SK-MEL-5 (cell line): ENCODE data around the gene TACR3. TPM values are rescaled to one million over a fixed set of nuclear protein-coding genes. Genes with fewer than 3 reads are reported as not detected.
"Not testable (repeated sequence)": the region's sequence is repeated elsewhere in the genome, so short reads cannot be mapped to it uniquely, and the experiment has no call there.

Experiments used
- DNase-seq: peaks from one replicate; pipeline ENCODE4 v3.0.0-alpha.2; 2016; ENCODE audit warnings: low read depth, low spot score
- in situ Hi-C: cut with HindIII; loops from 2 replicates; pipeline ENCODE4 v1.10.0; 2016; ENCODE audit warnings: low sequenced_read_pairs, high pct_unique_total_duplicates, low pct_unique_long_range_greater_than_20kb
- polyA plus RNA-seq, 2 experiments: library from polyadenylated mRNA; depleted of rRNA; stranded (reverse); fragments of >200 nt; gene quantifications; 2 replicates each; pipeline ENCODE4 v1.2.3, GENCODE V29; 2015
- total RNA-seq: library from RNA; depleted of rRNA; stranded (reverse); fragments of >200 nt; shearing (Covaris generic); gene quantifications from 2 replicates; pipeline ENCODE4 v1.2.3, GENCODE V29; 2014; rRNA removed

TACR3 gene
- not detected in 2 replicates for total RNA-seq
- polyA plus RNA-seq (2015; cell fraction: cytosol; rRNA removed), result not detected in 2 replicates
- polyA plus RNA-seq (2015; cell fraction: nucleus; rRNA removed), result not detected in 2 replicates

GRCh38 chr4:103719830-103720207 is at the start of gene TACR3:
TACR3 (minus strand) TSS chr4:103719985; CDS start chr4:103719675, 310 bp downstream.
- in situ Hi-C loops, result no loop called here
- no peak for DNase-seq

- DNase-seq, result no peak
- in situ Hi-C loops, result no loop called here
These were observed 37.8 kb upstream of the TACR3 start for GRCh38 chr4:103757631-103758030.

GRCh38 chr4:103756741-103757140 is 37.0 kb upstream of the TACR3 start:
- in situ Hi-C loops, result no loop called here
- no peak for DNase-seq

GRCh38 chr4:103754844-103755243 is 35.1 kb upstream of the TACR3 start:
- in situ Hi-C loops, result no loop called here
- peak; percentile 0 for DNase-seq

GRCh38 chr4:103753868-103754653 is 34.3 kb upstream of the TACR3 start:
- in situ Hi-C loops, result no loop called here

GRCh38 chr4:103723150-103723549 is 3.4 kb upstream of the TACR3 start:
- in situ Hi-C loops, DNase-seq: not testable (repeated sequence)

More at GRCh38 chr4:103753868-103754653, 34.3 kb upstream of the TACR3 start:
- DNase-seq, result peak; percentile 11

- in situ Hi-C loops, result no loop called here
- no peak for DNase-seq
These were observed 1.5 kb upstream of the TACR3 start for GRCh38 chr4:103721251-103721650.

- DNase-seq, result no peak
- in situ Hi-C loops, result no loop called here
These were observed 876 bp upstream of the TACR3 start for GRCh38 chr4:103720661-103721060.

- no peak for DNase-seq
- in situ Hi-C loops, result no loop called here
These were observed 518 bp downstream of the TACR3 start for GRCh38 chr4:103719105-103719829.

- DNase-seq, result no peak
- in situ Hi-C loops, result no loop called here
These were observed 27.2 kb downstream of the TACR3 start for GRCh38 chr4:103692615-103693014.

- DNase-seq, result no peak
- in situ Hi-C loops, result no loop called here
These were observed 45.8 kb downstream of the TACR3 start for GRCh38 chr4:103673983-103674382.

- in situ Hi-C loops, DNase-seq: not testable (repeated sequence)
These were observed 53.0 kb downstream of the TACR3 start for GRCh38 chr4:103666764-103667163.

- DNase-seq, result no peak
- in situ Hi-C loops, result no loop called here
These were observed 55.2 kb downstream of the TACR3 start for GRCh38 chr4:103664436-103665075.

GRCh38 chr4:103648541-103648940 is 71.2 kb downstream of the TACR3 start:
- in situ Hi-C loops, result no loop called here

GRCh38 chr4:103645991-103646390 is 73.8 kb downstream of the TACR3 start:
- in situ Hi-C loops, result no loop called here

More at GRCh38 chr4:103648541-103648940, 71.2 kb downstream of the TACR3 start:
- DNase-seq, result no peak

GRCh38 chr4:103634236-103634635 is 85.5 kb downstream of the TACR3 start:
- DNase-seq, result peak; percentile 22
- in situ Hi-C loops, result no loop called here

More at GRCh38 chr4:103645991-103646390, 73.8 kb downstream of the TACR3 start:
- no peak for DNase-seq

- DNase-seq, result no peak
- in situ Hi-C loops, result no loop called here
These were observed 93.5 kb downstream of the TACR3 start for GRCh38 chr4:103626296-103626695.

GRCh38 chr4:103591841-103592240 is 127.9 kb downstream of the TACR3 start:
- in situ Hi-C loops, result no loop called here
- no peak for DNase-seq
